ENCODE data around the gene ADGRL1.
"Not testable (repeated sequence)": the region's sequence is repeated elsewhere in the genome, so short reads cannot be mapped to it uniquely, and the experiment has no call there.

Gene ADGRL1

DNA sequence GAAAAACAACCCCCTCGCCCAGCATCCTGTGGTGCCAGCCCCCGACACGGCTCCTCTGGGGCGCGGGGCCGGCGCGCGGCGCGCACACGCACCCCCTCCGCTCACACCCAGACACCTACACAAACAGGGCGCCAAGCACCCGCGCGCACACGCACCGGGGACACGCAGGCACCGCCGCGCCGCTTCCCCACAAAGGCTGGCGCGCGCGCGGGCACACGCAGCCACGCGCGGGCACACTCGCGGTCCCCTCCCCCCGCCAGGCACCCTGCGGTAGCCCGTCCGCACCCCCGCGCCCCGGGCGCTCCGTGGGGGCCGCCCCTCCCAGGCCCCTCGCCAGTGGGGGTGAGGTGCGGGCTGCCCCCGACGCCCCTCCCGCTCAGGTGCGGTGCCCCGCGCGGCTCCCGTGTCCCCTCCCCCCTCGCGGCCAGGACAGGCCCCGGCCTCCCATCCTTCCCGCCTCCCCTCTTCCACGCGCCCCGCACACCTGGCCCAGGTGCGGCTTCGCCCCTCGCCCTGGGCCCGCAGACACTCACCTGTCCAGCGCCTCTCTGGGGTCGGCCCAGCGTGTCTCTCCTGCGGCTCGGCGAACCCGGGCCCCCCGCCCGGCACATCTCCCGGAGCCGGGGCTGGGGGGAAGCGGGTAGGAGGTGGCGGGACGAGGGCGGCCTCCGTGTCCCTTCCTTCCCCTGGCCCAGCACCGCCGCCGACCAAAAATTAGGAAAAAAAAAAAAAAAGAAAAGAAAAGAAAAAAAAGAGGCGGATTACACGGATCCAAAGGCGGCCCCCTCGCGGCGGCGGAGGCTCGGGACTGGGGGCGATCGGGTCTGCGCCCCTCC is at the start of gene ADGRL1:
ADGRL1 (minus strand) TSS at position 718 of the 836 bp plus-strand sequence. CDS start 22,567 bp downstream, outside the sequence.
- DNase-seq: not testable (repeated sequence)

DNA sequence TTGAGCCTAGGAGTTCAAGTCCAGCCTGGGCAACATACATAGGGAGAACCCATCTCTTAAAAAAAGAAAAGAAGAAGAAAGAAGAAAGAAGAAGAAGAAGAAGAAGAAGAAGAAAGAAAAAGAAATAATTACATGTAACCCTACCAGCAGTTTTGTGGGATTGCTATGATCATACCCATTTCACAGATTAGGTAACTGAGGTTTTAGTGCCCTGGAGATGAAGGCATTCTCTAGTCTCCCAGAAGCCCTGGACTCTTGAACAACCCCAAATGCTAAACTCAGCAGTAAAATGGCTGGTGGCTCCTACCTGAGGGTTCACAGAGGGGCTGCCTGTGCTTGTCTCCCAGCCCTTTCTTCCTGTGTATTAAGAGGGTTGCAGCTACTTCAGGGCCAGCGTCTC is 49.3 kb upstream of the ADGRL1 start:
- not testable (repeated sequence) for DNase-seq

DNA sequence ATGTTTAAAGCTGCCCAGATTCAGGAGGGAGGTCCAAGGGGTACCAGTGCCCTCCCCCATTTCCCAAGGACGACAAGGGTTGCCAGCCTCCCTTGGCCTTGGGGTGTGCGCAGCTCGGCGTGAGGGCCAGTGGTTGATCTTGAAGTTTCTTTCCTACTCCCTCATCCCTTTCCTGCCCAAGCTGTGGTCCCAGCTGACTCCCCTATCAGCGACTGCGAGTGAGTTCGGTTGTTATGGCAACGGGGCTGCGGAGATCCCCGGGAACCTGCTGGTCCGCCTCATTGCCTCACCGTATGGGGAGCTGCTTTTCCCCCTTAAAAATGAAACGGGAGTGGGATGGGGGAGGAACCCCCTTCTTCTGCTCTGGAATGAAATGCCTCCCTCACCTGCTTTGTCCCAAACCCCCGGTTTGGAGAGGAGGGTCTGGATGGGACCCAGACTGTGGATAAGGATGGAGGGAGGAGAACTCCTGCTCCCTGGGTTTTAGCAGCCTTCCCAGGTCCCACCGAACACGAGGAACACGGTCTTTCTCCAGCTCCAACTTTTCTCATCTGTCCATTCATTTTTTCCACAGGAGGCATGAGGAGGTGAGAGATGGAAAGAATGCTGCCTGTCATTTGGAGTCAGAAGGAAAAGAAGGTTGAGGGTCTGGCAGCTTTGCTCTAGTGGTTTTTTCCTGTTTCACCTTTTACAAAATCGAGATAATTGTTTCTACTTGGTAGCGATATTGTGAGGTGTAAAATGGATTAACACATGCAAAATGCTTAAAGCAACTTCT is 48.0 kb upstream of the ADGRL1 start:
- DNase-seq: peak in 1 of 2 experiments; percentile 29

DNA sequence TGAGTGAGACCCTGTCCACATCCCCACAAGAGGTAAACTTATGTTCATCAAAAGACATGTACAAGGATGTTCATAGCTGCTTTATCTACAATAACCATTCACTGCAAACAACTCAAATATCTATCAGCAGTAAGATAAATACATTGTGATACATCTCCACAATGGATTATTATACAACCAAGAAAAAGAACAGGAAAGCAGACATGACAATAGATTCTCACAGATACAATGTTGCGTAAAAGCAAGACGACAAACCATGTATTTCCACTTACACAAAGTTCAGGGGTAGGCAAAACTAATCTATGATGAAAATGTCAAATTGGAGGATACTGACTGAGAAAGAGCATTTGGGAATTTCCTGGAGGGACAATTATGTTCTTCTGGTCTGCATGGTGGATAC is 46.2 kb upstream of the ADGRL1 start:
- not testable (repeated sequence) for DNase-seq

DNA sequence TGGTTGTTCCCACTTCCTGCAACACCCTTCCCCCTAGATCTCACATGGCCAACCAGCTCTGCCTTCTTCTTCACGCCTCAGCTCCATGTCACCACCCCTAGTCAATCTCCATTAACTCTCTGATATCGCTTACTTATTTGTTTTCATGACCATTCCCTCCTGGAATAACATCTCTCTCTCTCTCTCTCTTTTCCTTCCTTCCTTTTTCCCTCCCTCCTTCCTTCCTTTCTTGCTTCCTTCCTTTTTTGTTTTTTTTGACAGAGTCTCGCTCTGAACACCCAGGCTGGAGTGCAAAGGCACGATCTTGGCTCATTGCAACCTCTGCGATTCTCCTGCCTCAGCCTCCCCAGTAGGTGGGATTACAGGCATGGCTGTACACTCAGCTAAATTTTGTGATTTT is 44.9 kb upstream of the ADGRL1 start:
- no peak for DNase-seq

DNA sequence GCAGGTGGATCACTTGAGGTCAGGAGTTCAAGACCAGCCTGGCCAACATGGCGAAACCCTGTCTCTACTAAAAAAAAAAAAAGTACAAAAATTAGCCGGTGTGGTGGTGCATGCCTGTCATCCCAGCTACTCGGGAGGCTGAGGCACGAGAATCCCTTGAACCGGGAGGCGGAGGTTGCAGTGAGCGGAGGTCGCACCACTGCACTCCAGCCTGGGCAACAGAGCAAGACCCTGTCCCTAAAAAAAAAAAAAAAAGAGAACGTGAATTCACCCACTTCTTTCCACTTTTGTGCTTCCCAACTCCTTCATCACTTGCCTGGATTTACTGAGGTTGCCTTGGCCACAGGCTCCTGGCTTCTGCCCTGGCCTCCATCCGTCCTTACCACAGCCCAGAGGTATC is 44.3 kb upstream of the ADGRL1 start:
- DNase-seq: not testable (repeated sequence)

DNA sequence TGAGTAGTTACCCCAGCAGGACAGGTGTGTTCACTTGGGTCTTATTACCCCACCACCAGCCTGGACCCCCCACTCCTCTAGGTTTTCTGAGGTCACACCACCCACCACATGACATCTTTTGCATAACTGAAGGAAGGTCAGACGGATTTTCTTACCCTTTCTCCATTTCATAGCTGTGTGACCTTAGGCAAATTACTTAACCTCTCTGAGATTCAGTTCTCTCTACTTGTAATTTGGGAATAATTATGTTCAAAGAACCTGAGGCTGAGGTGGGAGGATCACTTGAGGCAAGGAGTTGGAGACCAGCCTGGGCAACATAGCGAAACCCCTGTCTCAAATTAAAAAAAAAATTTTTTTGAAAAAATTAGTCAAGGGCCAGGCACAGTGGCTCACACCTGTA is 43.9 kb upstream of the ADGRL1 start:
- DNase-seq: not testable (repeated sequence)

DNA sequence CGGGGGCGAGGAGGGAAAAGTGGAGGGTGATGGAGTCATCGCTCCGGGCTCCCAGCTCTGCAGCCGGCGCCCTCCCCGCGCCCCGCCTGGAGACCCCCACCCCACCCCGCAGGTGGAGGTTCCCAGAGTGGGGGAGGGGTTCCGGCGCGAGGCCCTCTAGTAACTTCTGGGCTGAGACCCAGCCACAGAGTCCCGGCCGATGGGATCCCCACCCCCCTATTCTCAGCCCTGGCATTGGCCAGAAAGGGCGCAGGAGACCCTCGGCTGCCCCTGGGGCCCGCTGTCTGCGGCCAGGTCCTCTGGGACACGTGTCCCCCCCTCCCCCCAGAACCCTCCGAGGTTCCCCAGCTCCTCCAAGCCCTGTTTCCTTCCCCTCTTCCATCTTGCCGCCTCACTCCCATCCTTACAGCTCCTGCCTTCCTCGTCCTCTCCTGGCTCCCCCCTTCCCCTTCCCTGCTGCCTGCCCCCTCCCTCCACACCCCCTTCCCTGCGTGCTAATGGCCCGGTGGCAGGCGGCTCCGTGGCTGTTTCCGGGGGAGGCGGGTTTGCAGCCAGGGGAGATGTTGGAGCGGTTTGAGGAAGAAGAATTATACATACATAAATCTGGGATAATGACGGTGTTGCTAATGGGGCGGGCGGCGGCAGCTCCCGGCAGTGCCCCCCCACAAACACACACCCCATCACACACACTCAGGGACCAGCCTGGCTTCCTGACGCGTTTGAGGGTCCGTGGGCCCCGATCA is 43.2 kb upstream of the ADGRL1 start:
- DNase-seq: peak; percentile 59 to 63

DNA sequence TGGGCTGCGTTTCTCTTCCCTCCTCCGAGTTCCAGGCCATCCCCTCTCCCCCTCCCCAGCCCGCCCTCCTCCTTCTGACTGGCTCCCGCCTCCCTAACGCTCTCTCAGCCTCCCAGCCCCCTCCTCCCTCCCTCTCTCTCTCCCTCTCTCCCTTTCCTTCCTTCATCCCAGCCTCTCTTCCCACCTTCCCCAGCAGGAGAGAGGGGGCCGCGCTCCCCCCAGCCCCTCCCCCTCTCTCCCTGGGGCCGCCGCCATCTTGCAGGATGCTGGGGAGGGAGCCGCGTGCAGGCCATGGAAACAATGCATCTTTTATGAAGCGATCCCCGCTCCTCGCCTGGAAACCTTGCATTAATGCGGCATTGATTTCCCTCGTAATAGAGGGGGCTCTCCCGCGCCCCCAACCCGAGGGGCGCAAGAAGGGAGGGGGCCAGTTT is 42.6 kb upstream of the ADGRL1 start:
- no peak for DNase-seq

DNA sequence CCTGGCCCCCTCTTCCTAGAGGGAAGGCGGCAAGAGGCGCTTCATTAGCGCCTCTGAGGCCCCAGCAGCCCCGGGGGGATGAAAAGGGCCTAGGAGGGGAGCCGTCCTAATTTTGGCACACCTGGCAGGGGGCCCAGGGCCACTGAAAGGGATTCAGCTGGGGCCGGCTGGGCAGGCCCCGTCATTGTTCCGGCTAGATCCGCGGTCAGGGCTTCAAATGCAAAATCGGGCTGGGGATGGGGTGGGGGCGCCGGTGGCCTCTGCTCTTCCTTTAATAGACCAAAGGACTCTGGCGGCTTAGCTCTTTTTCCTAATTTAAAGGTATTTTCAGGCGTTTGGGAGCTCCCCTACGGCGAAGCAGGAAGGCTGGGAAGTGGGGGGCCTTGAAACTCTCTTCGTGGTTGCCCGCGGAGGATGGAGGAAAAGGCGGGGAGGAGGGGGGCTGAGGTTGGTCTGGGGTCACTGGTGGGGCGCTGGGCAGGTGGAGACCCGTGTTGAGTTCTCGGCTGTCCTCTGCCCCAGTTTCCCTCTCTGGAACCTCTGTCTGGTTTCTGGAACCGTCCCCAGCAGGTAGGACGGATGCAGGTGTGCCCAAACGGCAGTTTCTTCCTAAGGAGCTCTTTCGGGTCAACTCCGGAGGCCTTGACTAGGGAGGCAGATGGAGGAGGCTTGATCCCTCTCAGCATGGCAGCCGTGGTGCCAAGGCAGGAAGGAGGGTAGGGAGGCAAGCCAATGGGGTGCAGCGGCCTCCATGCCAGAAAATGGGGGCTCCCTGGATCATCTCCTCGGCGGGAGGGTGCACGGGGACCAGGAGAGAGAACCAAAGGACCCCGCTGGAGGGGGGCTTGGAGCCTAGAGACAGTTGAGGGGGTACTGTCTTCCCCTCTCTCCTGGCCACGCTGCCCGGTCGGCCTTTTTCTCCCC is 41.8 kb upstream of the ADGRL1 start:
- peak; percentile 49 to 55 for DNase-seq

DNA sequence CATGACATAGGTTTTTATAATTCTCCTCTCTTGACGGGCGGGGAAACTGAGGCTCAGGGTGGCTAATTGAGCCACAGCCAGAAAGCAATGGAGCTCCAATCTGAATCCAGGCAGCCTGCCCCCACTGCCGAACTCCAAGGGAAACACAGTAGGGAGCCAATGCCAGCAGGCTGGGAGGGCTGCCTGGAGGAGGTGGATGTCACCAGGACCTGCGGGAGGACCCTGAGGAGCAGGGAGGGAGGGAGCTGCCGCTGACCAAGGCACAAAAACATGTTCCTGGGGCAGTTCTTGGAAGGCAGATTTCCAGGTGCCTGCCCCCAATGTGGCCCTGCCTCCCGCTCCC is 41.2 kb upstream of the ADGRL1 start:
- peak in 1 of 2 experiments; percentile 21 for DNase-seq

DNA sequence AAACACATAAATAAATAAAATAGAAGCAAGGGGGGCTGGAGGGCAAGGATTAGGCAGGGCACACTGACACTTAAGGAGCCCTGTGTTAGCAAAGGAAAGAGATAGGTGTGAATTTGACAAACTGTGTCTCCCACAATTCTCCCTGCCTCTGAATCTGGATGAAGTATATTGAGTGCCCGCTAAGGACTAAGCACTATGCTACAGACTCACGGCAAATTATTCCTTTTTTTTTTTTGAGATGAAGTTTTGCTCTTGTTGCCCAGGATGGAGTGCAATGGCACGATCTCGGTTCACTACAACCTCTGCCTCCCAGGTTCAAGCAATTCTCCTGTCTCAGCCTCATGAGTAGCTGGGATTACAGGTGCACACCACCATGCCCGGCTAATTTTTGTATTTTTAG is 38.4 kb upstream of the ADGRL1 start:
- not testable (repeated sequence) for DNase-seq

DNA sequence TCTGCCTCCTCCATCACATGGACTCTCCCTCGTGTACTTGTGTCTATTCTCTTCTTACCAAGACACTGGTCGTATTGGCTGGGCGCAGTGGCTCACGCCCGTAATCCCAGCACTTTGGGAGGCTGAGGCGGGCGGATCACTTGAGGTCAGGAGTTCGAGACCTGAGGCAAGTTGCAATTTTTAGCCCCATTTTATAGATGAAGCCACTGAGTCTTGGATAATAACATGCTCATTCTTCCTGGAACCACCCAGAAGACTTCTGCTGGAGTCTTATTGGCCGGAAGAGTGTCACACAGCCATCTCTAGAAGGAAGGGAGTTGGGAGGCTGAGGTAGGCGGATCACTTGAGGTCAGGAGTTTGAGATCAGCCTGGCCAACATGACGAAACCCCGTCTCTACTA is 37.7 kb upstream of the ADGRL1 start:
- not testable (repeated sequence) for DNase-seq

DNA sequence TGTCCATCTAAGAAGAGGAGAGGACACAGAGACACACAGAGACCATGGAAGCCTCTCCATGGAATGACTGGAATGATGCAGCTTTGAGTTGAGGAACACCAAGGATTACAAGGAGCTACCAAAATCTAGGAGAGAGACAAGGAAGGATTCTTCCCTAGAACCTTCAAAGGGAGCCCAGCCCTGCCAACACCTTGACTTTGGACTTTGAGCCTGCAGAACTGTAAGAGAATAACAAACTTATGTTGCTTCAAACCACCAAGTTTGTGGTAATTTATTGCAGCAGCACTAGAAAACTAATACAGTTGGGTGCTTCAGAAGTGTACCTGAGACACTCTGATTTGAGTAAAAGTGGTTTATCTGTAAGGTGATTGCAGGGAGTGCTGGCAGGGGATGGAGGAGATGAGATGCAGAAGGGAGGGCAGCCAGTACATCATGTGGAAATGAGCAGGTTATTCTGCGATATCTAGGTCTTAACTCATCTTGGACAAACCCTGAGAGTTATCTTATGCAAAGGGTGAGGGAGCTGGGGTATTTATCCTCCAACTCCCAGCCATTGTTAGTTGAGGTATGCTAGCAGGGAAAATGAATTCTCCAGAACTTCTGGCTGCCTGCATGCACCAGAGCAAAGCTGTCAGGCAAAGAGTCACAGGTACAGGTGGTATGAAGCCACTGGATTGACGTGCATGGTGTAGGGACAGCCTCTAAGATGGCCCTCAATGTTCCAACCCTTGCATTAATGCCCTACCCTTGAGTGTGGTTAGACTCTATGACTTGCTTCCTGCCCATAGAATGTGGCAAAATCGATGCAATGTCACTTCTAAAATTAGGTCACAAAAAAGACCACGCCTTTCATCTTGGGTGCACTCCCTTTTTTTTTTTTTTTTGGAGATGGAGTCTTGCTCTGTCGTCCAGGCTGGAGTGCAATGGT is 31.3 kb upstream of the ADGRL1 start:
- DNase-seq: no peak

DNA sequence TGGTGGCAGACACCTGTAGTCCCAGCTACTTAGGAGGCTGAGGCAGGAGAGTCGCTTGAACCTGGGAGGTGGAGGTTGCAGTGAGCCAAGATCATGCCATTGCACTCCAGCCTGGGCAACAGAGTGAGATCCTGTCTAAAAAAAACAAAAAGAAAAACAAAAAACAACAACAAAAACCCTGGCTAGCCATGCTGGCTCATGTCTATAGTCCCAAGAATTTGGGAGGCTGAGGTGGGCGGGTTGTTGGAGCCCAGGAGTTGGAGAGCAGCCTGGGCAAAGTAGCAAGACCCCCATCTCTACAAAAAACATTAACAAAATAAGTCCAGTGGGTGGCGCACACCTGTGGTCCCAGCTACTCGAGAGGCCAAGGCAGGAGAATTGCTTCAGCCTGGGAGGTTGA is 27.0 kb upstream of the ADGRL1 start:
- not testable (repeated sequence) for DNase-seq

DNA sequence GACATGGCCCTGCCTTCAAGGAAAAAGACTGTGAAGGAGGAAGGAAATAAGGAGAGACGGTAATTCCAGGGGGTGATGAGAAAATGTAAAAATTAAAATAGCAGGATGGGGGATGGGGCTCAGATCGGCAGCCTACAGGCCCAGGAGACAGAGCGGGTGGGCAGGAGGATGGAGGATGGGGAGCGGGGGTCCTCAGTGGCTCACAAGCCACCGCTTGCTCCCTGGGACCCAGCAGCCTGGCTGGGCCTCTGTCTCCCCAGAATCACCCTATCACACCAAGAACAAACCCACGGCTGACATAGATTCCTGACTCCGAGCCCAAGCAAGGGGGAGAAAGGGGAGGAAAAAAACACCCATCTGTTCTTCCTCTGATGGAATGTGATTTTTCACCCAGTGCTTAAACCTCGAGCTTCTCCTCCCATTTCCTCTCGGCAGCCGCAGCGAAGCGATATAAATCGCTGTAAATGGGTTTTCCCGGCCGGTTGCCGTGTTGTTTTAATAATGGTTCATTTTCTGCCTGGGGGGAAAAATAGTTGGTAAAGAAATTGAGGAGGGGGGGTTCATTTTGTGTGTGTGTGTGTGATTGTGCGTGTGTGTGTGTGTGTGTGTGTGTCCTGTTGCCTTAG is 22.6 kb upstream of the ADGRL1 start:
- DNase-seq: not testable (repeated sequence)

DNA sequence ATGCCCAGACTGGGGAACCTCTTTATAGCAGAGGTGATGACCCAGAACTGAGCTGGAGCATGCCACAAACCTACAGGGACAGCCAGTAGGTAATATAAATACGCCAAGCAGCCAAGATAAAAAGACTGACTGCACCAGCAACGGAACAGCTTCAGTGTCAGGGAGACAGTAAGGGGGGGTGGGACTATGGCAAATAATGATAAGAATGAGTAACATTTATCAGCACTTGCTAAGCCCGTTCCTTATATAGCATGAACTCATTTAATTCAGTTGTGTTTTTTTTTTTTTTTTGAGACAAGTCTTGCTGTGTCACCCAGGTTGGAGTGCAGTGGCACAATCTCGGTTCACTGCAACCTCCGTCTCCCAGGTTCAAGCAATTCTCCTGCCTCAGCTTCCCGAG is 20.5 kb upstream of the ADGRL1 start:
- DNase-seq: not testable (repeated sequence)

DNA sequence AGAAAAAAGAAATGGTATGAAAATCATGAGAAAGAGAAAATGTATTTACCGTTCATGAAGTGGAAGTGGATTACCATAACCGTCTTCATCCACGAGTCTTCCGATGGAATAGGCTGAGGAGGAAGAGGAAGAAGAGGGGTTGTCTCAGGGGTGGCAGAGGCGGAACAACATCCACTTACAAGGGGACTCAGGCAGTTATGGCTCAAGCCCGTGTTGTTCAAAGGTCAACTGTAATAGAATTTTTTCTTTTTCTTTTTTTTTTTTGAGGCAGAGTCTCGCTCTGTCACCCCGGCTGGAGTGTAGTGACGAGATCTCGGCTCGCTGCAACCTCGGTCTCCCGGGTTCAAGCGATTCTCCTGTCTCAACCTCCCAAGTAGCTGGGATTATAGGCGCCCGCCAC is 16.9 kb upstream of the ADGRL1 start:
- DNase-seq: no peak

DNA sequence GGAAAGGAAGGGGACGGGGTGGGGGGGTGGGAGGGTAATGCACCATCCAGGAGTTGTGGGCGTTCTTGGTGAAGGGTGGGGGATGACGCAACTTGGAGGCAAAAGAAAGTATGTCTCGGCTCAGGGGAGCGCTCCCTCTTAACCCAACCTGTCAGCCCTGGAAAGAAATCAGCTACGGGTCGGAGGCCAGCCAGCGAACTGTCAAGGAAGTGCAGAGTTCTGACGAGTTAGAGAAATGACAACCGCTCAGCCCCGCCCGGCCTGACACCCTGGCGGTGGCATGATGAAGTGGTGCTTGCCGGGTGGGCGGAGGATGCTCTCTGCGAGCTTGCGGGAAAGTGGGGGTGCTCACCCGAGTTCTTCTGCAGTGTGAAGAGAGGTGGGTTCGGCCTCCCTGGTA is 15.4 kb upstream of the ADGRL1 start:
- DNase-seq: peak; percentile 80 to 87

DNA sequence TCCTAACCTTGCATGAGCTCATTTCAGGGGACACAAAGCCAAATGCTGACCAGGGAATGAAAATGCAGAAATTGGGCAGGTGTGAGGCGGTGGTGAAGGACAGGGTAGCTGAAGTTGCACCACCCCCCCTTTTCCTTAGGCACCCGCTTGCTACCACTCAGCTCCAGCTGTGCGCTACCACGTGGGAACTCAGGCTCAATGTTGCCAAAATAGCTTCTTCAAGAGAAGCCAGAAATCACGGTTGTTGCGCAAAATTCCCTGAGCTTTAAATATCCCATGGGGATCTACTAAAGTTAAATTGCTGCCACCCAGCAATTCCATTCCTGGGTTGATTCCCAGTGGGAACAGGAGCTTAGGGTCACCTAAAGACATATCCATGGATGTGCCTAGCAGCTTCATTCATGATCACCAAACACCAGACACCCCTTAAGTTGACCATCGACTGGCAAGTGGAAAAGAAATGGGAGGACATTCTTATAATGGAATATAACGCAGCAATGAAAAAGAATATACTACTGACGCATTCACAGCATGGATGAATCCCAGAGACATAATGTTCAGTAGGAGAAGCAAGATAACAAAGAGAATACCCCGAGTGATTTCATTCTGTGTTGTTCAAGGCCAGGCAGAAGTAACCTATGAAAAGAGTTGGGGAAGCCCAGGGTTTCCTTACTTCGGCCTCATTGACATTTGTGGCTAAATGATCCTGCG is 12.8 kb upstream of the ADGRL1 start:
- no peak for DNase-seq

All from activated T-cell treated with anti-CD3 and anti-CD28 coated beads, Interleukin-2, amount 50 U/mL, for 48 hours (primary cell).